HepG2 (cell line): ENCODE data around the gene CELSR2. TPM values are rescaled to one million over a fixed set of nuclear protein-coding genes. Genes with fewer than 3 reads are reported as not detected.
A peak's percentile ranks its signal among the peaks of the same experiment; 100 is the strongest.

Experiments used
- CBX2 ChIP-seq, 2 experiments: fragments of 200-600 bp in 1 of 2; sonication (generic); formaldehyde crosslinking in 1 of 2; IDR thresholded peaks; 2 replicates each; pipeline versions ENCODE4 v1.7.0 to v1.8.1; 2018 to 2022; ENCODE audit warnings: low read depth in 2 of 2, low read length in 1 of 2, mild to moderate bottlenecking in 1 of 2, missing genetic modification reagents in 1 of 2
- CBX5 ChIP-seq: sonication (generic); formaldehyde crosslinking; IDR thresholded peaks from 2 replicates; pipeline ENCODE4 v1.4.0; 2020; ENCODE audit warnings: missing genetic modification reagents, borderline replicate concordance
- CCAR2 ChIP-seq: fragments of 200-400 bp; formaldehyde crosslinking; optimal IDR thresholded peaks from 2 replicates; pipeline ENCODE3; 2018; ENCODE audit warnings: low read depth, mild to moderate bottlenecking, low read length, moderate library complexity
- CERS6 ChIP-seq: sonication (generic); formaldehyde crosslinking; IDR thresholded peaks from 2 replicates; pipeline ENCODE4 v1.5.0; 2020; ENCODE audit warnings: missing genetic modification reagents
- DMTF1 ChIP-seq: sonication (generic); formaldehyde crosslinking; IDR thresholded peaks from 2 replicates; pipeline ENCODE4 v1.4.0; 2020; ENCODE audit warnings: mild to moderate bottlenecking, missing genetic modification reagents
- ETV5 ChIP-seq: IDR thresholded peaks from 2 replicates; pipeline ENCODE4 v1.6.1; 2018; ENCODE audit warnings: missing biosample characterization, missing genetic modification reagents, inconsistent platforms, borderline replicate concordance
- FOSL1 ChIP-seq: sonication (generic); formaldehyde crosslinking; IDR thresholded peaks from 2 replicates; pipeline ENCODE4 v1.9.0; 2021; ENCODE audit warnings: missing genetic modification reagents, borderline replicate concordance
- KDM5B ChIP-seq: sonication (generic); formaldehyde crosslinking; IDR thresholded peaks from 2 replicates; pipeline ENCODE4 v1.4.0; 2020; ENCODE audit warnings: missing genetic modification reagents, mild to moderate bottlenecking, borderline replicate concordance
- KLF9 ChIP-seq: IDR thresholded peaks from 2 replicates; pipeline ENCODE4 v1.6.1; 2016; ENCODE audit warnings: low read depth
- MIER2 ChIP-seq: IDR thresholded peaks from 2 replicates; pipeline ENCODE4 v1.6.1; 2016; ENCODE audit warnings: missing biosample characterization, missing genetic modification reagents
- NAIF1 ChIP-seq: sonication (generic); formaldehyde crosslinking; IDR thresholded peaks from 2 replicates; pipeline ENCODE4 v1.5.0; 2020; ENCODE audit warnings: mild to moderate bottlenecking, missing genetic modification reagents, borderline replicate concordance
- NCOA2 ChIP-seq: sonication (generic); formaldehyde crosslinking; IDR thresholded peaks from 2 replicates; pipeline ENCODE4 v1.8.0; 2022; ENCODE audit warnings: inconsistent platforms
- NFIC ChIP-seq: IDR thresholded peaks from 2 replicates; pipeline ENCODE4 v1.6.1; 2012; ENCODE audit warnings: mild to moderate bottlenecking, low read length, inconsistent platforms
- PCBP2 ChIP-seq: fragments of 200-400 bp; formaldehyde crosslinking; optimal IDR thresholded peaks from 2 replicates; pipeline ENCODE3; 2018; ENCODE audit warnings: low read length, low read depth; ENCODE audit not compliant: poor library complexity, severe bottlenecking
- POLR2AphosphoS5 ChIP-seq: IDR thresholded peaks from 2 replicates; pipeline ENCODE4 v1.6.1; 2012; ENCODE audit warnings: low read depth, low read length
- TRIM22 ChIP-seq: fragments of 450-650 bp; IDR thresholded peaks from 2 replicates; pipeline ENCODE4 v1.6.1; 2017
- ZFP62 ChIP-seq: sonication (generic); formaldehyde crosslinking; IDR thresholded peaks from 2 replicates; pipeline ENCODE4 v1.4.0; 2020; ENCODE audit warnings: missing genetic modification reagents
- ZNF260 ChIP-seq: sonication (generic); formaldehyde crosslinking; IDR thresholded peaks from 2 replicates; pipeline ENCODE4 v1.4.0; 2020; ENCODE audit warnings: missing genetic modification reagents, low read depth, mild to moderate bottlenecking, borderline replicate concordance
- ZNF280B ChIP-seq: sonication (generic); formaldehyde crosslinking; IDR thresholded peaks from 2 replicates; pipeline ENCODE4 v1.5.0; 2020; ENCODE audit warnings: missing genetic modification reagents, mild to moderate bottlenecking, borderline replicate concordance
- ZNF350 ChIP-seq: sonication (generic); formaldehyde crosslinking; IDR thresholded peaks from 2 replicates; pipeline ENCODE4 v1.4.0; 2020; ENCODE audit warnings: mild to moderate bottlenecking, low read depth, missing genetic modification reagents, borderline replicate concordance
- ZNF670 ChIP-seq: sonication (generic); formaldehyde crosslinking; IDR thresholded peaks from 2 replicates; pipeline ENCODE4 v1.8.0; 2022; ENCODE audit warnings: mild to moderate bottlenecking, missing genetic modification reagents, borderline replicate concordance
- ZNF703 ChIP-seq: sonication (generic); formaldehyde crosslinking; IDR thresholded peaks from 2 replicates; pipeline ENCODE4 v1.5.1; 2020; ENCODE audit warnings: missing genetic modification reagents, mild to moderate bottlenecking, moderate library complexity, borderline replicate concordance
- polyA plus RNA-seq, 8 experiments: library from polyadenylated mRNA; depleted of rRNA in 3 of 8; stranded (reverse) in 7 of 8; unstranded in 1 of 8; fragments of >200 nt; fragmentation: Illumina TruSeq in 4 of 8; extraction: Trizol in 4 of 8; gene quantifications; 2 replicates each; pipeline versions ENCODE4 v1.2.1 to v1.2.3, GENCODE V29; 2011 to 2016; ENCODE audit warnings: low read depth in 4 of 8, missing spikeins in 1 of 8, mixed read lengths in 1 of 8; ENCODE audit not compliant: insufficient read depth in 1 of 8
- total RNA-seq, 5 experiments: library from RNA; depleted of rRNA; stranded (reverse); fragments of >200 nt; fragmentation: Illumina TruSeq; extraction: Trizol; gene quantifications; 2 replicates each; pipeline ENCODE4 v1.2.3, GENCODE V29; 2016; ENCODE audit warnings: low read depth in 1 of 5

CELSR2 gene
- total and polyA plus RNA-seq, 2 of the 13 experiments (the other 11 are each of a cell fraction or from before 2014, with no cell fraction given): 4.0 to 6.6 TPM

GRCh38 chr1:109274533-109275476 is 25.5 kb downstream of the CELSR2 start (continued):
- TF ChIP-seq CBX5 (CRISPR knock-in tag): no peak; the same call in 1 of the 2 replicates
- TF ChIP-seq ZNF350 (CRISPR knock-in tag): peak; percentile 61; the same call in 1 of the 2 replicates
- no peak for TF ChIP-seq CBX2 (IDR thresholded peaks at IDR 0.05; ENCODE audit: low read depth, low read length)
- TF ChIP-seq CBX2 (CRISPR knock-in tag; IDR thresholded peaks at IDR 0.05; ENCODE audit: low read depth): no peak
- TF ChIP-seq DMTF1 (CRISPR knock-in tag): no peak
- no peak for TF ChIP-seq PCBP2
- TF ChIP-seq ZNF670: no peak
- TF ChIP-seq KDM5B (CRISPR knock-in tag): no peak
- no peak for TF ChIP-seq ZFP62 (CRISPR knock-in tag)
- TF ChIP-seq MIER2 (CRISPR knock-in tag): no peak
- no peak for TF ChIP-seq CERS6 (CRISPR knock-in tag)
- TF ChIP-seq FOSL1 (CRISPR knock-in tag): peak; percentile 33; the same call in 1 of the 2 replicates
- TF ChIP-seq CCAR2: peak; percentile 75
- no peak for TF ChIP-seq NAIF1 (CRISPR knock-in tag)
- peak; percentile 45; the same call in 1 of the 2 replicates for TF ChIP-seq NFIC
- no peak for TF ChIP-seq ZNF260 (CRISPR knock-in tag)
- no peak for TF ChIP-seq TRIM22
- TF ChIP-seq ETV5 (CRISPR knock-in tag): 0 out of 2 replicates have a peak, but pooled peaks have one; percentile 20
- 0 out of 2 replicates have a peak, but pooled peaks have one; percentile 39 for TF ChIP-seq KLF9 (CRISPR knock-in tag)
- TF ChIP-seq ZNF280B (CRISPR knock-in tag): 0 out of 2 replicates have a peak, but pooled peaks have one; percentile 15
- no peak for TF ChIP-seq POLR2AphosphoS5
- no peak; the same call in 1 of the 2 replicates for TF ChIP-seq ZNF703 (CRISPR knock-in tag)
- TF ChIP-seq NCOA2 (CRISPR knock-in tag): peak; percentile 69; the same call in 1 of the 2 replicates
